ENCODE measurements around the gene RSL24D1.
"Not testable (repeated sequence)": the region's sequence is repeated elsewhere in the genome, so short reads cannot be mapped to it uniquely, and the experiment has no call there.

RSL24D1 gene

GRCh38 chr15:55204464-55204863 lies 7.7 kb upstream of the RSL24D1 start:
- DNase-seq: no peak

GRCh38 chr15:55202206-55202605 lies 5.5 kb upstream of the RSL24D1 start:
- no peak for DNase-seq

- no peak for DNase-seq
Measured at GRCh38 chr15:55198706-55199105, 2.0 kb upstream of the RSL24D1 start.

GRCh38 chr15:55197719-55198118 lies 978 bp upstream of the RSL24D1 start:
- DNase-seq: no peak

GRCh38 chr15:55197362-55197705 lies 593 bp upstream of the RSL24D1 start:
- DNase-seq: no peak

- no peak for DNase-seq
Measured at GRCh38 chr15:55195996-55196395, 745 bp downstream of the RSL24D1 start.

GRCh38 chr15:55194256-55194655 lies 2.5 kb downstream of the RSL24D1 start:
- no peak for DNase-seq

- DNase-seq: no peak
Measured at GRCh38 chr15:55186331-55186730, 10.4 kb downstream of the RSL24D1 start.

GRCh38 chr15:55183679-55184078 lies 13.1 kb downstream of the RSL24D1 start:
- DNase-seq: no peak

- DNase-seq: no peak
Measured at GRCh38 chr15:55179141-55179540, 17.6 kb downstream of the RSL24D1 start.

GRCh38 chr15:55170361-55170760 lies 26.4 kb downstream of the RSL24D1 start:
- no peak for DNase-seq

GRCh38 chr15:55168350-55168974 lies 28.3 kb downstream of the RSL24D1 start:
- DNase-seq: peak; percentile 49

GRCh38 chr15:55164284-55164683 lies 32.5 kb downstream of the RSL24D1 start:
- no peak for DNase-seq

GRCh38 chr15:55151631-55152030 lies 45.1 kb downstream of the RSL24D1 start:
- no peak for DNase-seq

- DNase-seq: not testable (repeated sequence)
Measured at GRCh38 chr15:55143132-55143531, 53.6 kb downstream of the RSL24D1 start.

GRCh38 chr15:55133972-55134371 lies 62.8 kb downstream of the RSL24D1 start:
- no peak for DNase-seq

- DNase-seq: no peak
Measured at GRCh38 chr15:55132672-55133071, 64.1 kb downstream of the RSL24D1 start.
